ENCODE data around the gene AMN1. TPM values are rescaled to one million over a fixed set of nuclear protein-coding genes. Genes with fewer than 3 reads are reported as not detected.
A peak's percentile ranks its signal among the peaks of the same experiment; 100 is the strongest.

The AMN1 gene
- total RNA-seq, 1 donor from 2014 or later, result 9.9 TPM

GRCh38 chr12:31647086-31647491 is 81.7 kb downstream of the AMN1 start:
- H3K4me3 ChIP-seq, result no peak overlapping the region
- no peak for TF ChIP-seq CTCF (IDR thresholded peaks at IDR 0.05)
- no peaks in the 10 kb centered on the region for H3K36me3 ChIP-seq
- ATAC-seq, result peak; percentile 36
- no peaks in the 10 kb centered on the region for H3K27me3 ChIP-seq
- no peak for DNase-seq
- no peaks in the 10 kb centered on the region for H3K9me3 ChIP-seq
- H3K4me1 ChIP-seq, result no peaks in the 10 kb centered on the region
- intact Hi-C loops (cut with DNase I), result no loop called here
- no peak overlapping the region for H3K27ac ChIP-seq

DNA sequence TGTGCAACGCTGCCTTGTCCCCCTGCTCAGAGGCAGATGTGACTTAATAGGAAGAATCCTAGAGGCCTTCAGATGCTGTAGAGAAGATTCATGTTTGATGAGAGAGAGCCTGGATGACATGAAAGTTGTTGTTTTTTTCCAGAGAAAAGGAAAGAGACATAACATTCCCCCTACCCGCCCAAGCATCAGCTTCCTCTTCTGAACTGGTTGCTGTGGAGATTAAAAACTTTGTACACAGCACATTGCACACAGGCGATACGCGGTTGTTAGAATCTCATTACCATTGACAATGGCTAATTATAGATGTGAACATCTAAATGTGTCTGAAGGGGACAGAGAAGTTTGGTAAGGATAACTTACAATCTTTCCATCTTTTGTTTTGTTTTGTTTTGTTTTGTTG is 82.9 kb downstream of the AMN1 start:
- no peaks in the 10 kb centered on the region for H3K4me1 ChIP-seq
- H3K4me3 ChIP-seq, result no peak overlapping the region
- ATAC-seq (no peak), DNase-seq (no peak)
- TF ChIP-seq CTCF (IDR thresholded peaks at IDR 0.05), result no peak
- H3K9me3 ChIP-seq, result no peaks in the 10 kb centered on the region
- intact Hi-C loops (cut with DNase I), result no loop called here
- H3K27ac ChIP-seq, result no peak overlapping the region
- no peaks in the 10 kb centered on the region for H3K27me3 ChIP-seq
- no peaks in the 10 kb centered on the region for H3K36me3 ChIP-seq

- intact Hi-C loops (cut with DNase I), result no loop called here
- DNase-seq, result no peak
These were observed 84.3 kb downstream of the AMN1 start for GRCh38 chr12:31644536-31644935.

GRCh38 chr12:31641509-31642090 is 87.2 kb downstream of the AMN1 start:
- ATAC-seq, result no peak
- no peak overlapping the region for H3K27ac ChIP-seq
- intact Hi-C loops (cut with DNase I), result no loop called here
- DNase-seq, result no peak
- no peak overlapping the region for H3K4me3 ChIP-seq
- TF ChIP-seq CTCF (IDR thresholded peaks at IDR 0.05), result no peak
- H3K36me3 ChIP-seq, result no peaks in the 10 kb centered on the region
- H3K4me1 ChIP-seq, result no peaks in the 10 kb centered on the region
- H3K9me3 ChIP-seq, result no peaks in the 10 kb centered on the region
- no peaks in the 10 kb centered on the region for H3K27me3 ChIP-seq

More at GRCh38 chr12:31644536-31644935, 84.3 kb downstream of the AMN1 start:
- H3K27ac ChIP-seq, result no peak overlapping the region
- no peaks in the 10 kb centered on the region for H3K9me3 ChIP-seq
- H3K36me3 ChIP-seq, result no peaks in the 10 kb centered on the region
- no peaks in the 10 kb centered on the region for H3K27me3 ChIP-seq
- ATAC-seq, result no peak
- no peak overlapping the region for H3K4me3 ChIP-seq
- no peaks in the 10 kb centered on the region for H3K4me1 ChIP-seq
- TF ChIP-seq CTCF (IDR thresholded peaks at IDR 0.05), result no peak

GRCh38 chr12:31634620-31635019 is 94.2 kb downstream of the AMN1 start:
- H3K36me3 ChIP-seq, result no peaks in the 10 kb centered on the region
- ATAC-seq (no peak), DNase-seq (no peak)
- intact Hi-C loops (cut with DNase I), result loop anchor here (5.0 kb wide), 1 partner anchor 232 kb away; no protein-coding TSS in a partner anchor
- H3K27ac ChIP-seq, result no peak overlapping the region
- H3K4me1 ChIP-seq, result no peaks in the 10 kb centered on the region
- H3K4me3 ChIP-seq, result no peak overlapping the region
- TF ChIP-seq CTCF (IDR thresholded peaks at IDR 0.05), result no peak
- no peaks in the 10 kb centered on the region for H3K9me3 ChIP-seq
- no peaks in the 10 kb centered on the region for H3K27me3 ChIP-seq

- no peak for TF ChIP-seq CTCF (IDR thresholded peaks at IDR 0.05)
- H3K36me3 ChIP-seq, result no peaks in the 10 kb centered on the region
- no peaks in the 10 kb centered on the region for H3K27me3 ChIP-seq
- H3K4me3 ChIP-seq, result no peak overlapping the region
- no peaks in the 10 kb centered on the region for H3K9me3 ChIP-seq
- no peak overlapping the region for H3K27ac ChIP-seq
- no peak for ATAC-seq
- no peak for DNase-seq
- no peaks in the 10 kb centered on the region for H3K4me1 ChIP-seq
- intact Hi-C loops (cut with DNase I), result loop anchor here (5.0 kb wide), 1 partner anchor 231 kb away; no protein-coding TSS in a partner anchor
These were observed 95.4 kb downstream of the AMN1 start for GRCh38 chr12:31633464-31633863.

Data from upper lobe of right lung (tissue), 1 donor.